ENCODE measurements around the gene CHGA. TPM values are rescaled to one million over a fixed set of nuclear protein-coding genes. Genes with fewer than 3 reads are reported as not detected.

CHGA gene
- total and polyA plus RNA-seq, 2 donors (not counting 1 experiment from before 2014, with no cell fraction given): not detected

DNA sequence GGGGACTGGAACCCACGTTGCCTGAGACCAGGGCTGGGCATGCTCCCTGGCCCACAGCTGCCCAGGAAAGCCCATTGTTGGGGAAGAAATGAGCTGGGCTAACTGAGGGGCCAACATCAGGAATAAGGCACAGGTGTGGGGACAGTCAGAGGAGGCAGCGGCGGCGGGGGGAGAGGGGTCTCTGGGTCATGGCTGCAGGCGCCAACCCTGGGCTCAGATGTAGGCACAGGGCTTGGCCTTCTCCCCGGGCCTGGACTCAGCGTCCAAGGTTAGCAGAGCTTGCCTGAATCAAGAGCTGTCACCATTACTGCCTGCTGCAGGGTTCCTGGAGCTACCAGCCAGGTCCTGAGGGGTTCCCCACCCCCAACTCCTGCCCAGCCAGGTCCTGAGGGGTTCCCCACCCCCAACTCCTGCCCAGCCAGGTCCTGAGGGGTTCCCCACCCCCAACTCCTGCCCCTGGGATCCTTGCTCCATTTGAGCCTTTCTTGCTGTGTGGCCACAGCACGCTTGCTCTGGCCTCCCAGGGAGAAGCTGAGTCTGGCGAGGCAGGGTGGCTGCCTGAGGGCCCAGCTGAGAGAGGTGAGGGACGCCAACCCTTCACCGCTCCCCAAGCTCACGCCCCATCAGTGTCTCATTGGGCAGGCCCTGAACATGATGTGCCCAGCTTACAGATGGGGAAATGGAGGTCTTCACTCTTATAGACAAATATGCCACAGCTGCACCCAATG, 6.2 kb downstream of the CHGA start:
- ChIA-PET POLR2A (no interaction called here), CTCF (no interaction called here)
- ATAC-seq (ENCODE audit: low read depth): no peak
- peaks cover 0 to 2% (median 0%) of the 10 kb centered on the region in 3 donors for H3K9me3 ChIP-seq (ENCODE audit: control extremely low read depth in 1 of 3, control insufficient read depth in 2 of 3, insufficient read depth in 1 of 3, low read length in 2 of 3)
- no peak overlapping the region for H3K27ac Mint-ChIP-seq
- H3K4me3 Mint-ChIP-seq: no peak overlapping the region
- 85% methylated on average over 9 of the region's 12 CpGs for WGBS (ENCODE audit: insufficient coverage)
- H3K36me3 ChIP-seq (replicated peaks in 1 of 2; ENCODE audit: control extremely low read depth in 1 of 2, control insufficient read depth in 1 of 2, extremely low read depth in 1 of 2, insufficient read depth in 2 of 2, low read length in 1 of 2): no peaks in the 10 kb centered on the region
- peaks cover 0 to 6% (median 0%) of the 10 kb centered on the region in 4 experiments for H3K27me3 ChIP-seq (replicated peaks in 1 of 4; ENCODE audit: control extremely low read depth in 1 of 4, control insufficient read depth in 3 of 4, insufficient read depth in 4 of 4, low read length in 3 of 4)
- no peak overlapping the region for H3K4me3 ChIP-seq (ENCODE audit: control extremely low read depth in 1 of 5, extremely low read depth in 1 of 5, insufficient read depth in 1 of 5, low read depth in 2 of 5, low read length in 4 of 5)
- no peaks in the 10 kb centered on the region for H4K20me1 ChIP-seq (ENCODE audit: control insufficient read depth, insufficient read depth, low read length, poor library complexity, severe bottlenecking)
- no peak for TF ChIP-seq EZH2 (IDR thresholded peaks at IDR 0.05; ENCODE audit: borderline replicate concordance, insufficient read depth, low read depth, low read length, poor library complexity, severe bottlenecking)
- TF ChIP-seq, protein P1, sequence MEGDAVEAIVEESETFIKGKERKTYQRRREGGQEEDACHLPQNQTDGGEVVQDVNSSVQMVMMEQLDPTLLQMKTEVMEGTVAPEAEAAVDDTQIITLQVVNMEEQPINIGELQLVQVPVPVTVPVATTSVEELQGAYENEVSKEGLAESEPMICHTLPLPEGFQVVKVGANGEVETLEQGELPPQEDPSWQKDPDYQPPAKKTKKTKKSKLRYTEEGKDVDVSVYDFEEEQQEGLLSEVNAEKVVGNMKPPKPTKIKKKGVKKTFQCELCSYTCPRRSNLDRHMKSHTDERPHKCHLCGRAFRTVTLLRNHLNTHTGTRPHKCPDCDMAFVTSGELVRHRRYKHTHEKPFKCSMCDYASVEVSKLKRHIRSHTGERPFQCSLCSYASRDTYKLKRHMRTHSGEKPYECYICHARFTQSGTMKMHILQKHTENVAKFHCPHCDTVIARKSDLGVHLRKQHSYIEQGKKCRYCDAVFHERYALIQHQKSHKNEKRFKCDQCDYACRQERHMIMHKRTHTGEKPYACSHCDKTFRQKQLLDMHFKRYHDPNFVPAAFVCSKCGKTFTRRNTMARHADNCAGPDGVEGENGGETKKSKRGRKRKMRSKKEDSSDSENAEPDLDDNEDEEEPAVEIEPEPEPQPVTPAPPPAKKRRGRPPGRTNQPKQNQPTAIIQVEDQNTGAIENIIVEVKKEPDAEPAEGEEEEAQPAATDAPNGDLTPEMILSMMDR (IDR thresholded peaks at IDR 0.05): no peak
- H3K79me2 ChIP-seq (ENCODE audit: control insufficient read depth, insufficient read depth, low read length): no peaks in the 10 kb centered on the region
- no peak overlapping the region for H3K9ac ChIP-seq (ENCODE audit: low read length)
- H2AFZ ChIP-seq (ENCODE audit: insufficient read depth, low read depth, low read length, poor library complexity, severe bottlenecking): no peak overlapping the region
- no peak for DNase-seq
- intact Hi-C loops (cut with micrococcal nuclease): no loop called here
- no peak overlapping the region for H3K27ac ChIP-seq (ENCODE audit: low read length in 2 of 2)
- peaks cover 16% of the 10 kb centered on the region for H3K27me3 Mint-ChIP-seq
- H3K4me1 Mint-ChIP-seq: peaks cover 6% of the 10 kb centered on the region
- no peaks in the 10 kb centered on the region for H3K9me3 Mint-ChIP-seq (ENCODE audit: insufficient read depth)
- peaks cover under 1 to 4% of the 10 kb centered on the region in 2 donors for H3K4me1 ChIP-seq (ENCODE audit: control insufficient read depth in 2 of 2, insufficient read depth in 2 of 2, low read length in 2 of 2)
- no peak overlapping the region for H3K4me2 ChIP-seq (replicated peaks; ENCODE audit: low read depth, low read length, poor library complexity, severe bottlenecking)

Measured in B cell (primary cell).